Measurements from ENCODE around the gene RGL4.

DNA sequence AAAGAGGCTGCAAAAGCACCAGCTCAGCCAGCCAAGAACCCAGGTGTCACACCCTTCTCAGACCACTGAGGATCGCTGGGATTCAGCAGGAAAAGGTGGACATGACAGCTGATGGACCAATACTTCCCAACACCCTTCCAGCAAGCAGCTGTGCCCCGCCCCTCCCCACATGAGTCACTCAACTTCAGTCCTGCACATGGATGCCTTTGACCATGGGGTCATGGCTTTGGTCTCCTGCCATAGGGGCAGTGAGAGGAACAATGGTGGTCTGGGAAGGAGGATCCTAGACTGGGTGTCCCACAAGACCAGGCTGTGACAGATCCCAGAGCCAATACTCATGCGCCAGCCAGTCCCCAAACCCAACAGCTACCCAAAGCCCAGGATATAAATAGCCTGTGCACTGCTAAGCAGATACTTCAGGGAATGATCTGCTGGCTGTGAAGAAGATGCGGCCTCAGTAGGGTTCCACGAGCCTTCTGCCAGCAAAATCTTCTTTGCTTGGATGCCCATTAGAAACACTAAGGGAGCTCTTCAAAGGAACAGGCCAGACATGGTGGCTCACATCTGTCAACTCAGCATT, 5.5 kb upstream of the RGL4 start:
- TF ChIP-seq EP300 (IDR thresholded peaks at IDR 0.05; ENCODE audit: borderline replicate concordance in 1 of 2, low read depth in 2 of 2, low read length in 2 of 2): no peak
- no peak for TF ChIP-seq POLR2A (IDR thresholded peaks at IDR 0.05; ENCODE audit: control extremely low read depth in 1 of 2, low read depth in 2 of 2, low read length in 2 of 2)
- no peak for TF ChIP-seq CREB1 (IDR thresholded peaks at IDR 0.05)
- no peak for TF ChIP-seq CHD1 (IDR thresholded peaks at IDR 0.05; ENCODE audit: low read depth, low read length)
- no peak for TF ChIP-seq SIX5 (IDR thresholded peaks at IDR 0.05; ENCODE audit: low read depth, low read length)

Data from H1 (cell line).